Fibroblast of mammary gland (primary cell): ENCODE data around the gene LYPD5.
A peak's percentile ranks its signal among the peaks of the same experiment; 100 is the strongest.

Source experiments
- DNase-seq: peaks from one replicate; pipeline ENCODE4 v3.0.0-alpha.2; 2010; ENCODE audit warnings: low read depth
- H3K4me3 ChIP-seq: 2 replicates; pipeline ENCODE4 v1.5.1; 2011; ENCODE audit warnings: low read depth, mild to moderate bottlenecking, low read length, moderate library complexity; ENCODE audit not compliant: control insufficient read depth
- CTCF ChIP-seq: conservative IDR thresholded peaks from 2 replicates; pipeline ENCODE4 v1.5.1; 2011; ENCODE audit warnings: low read depth, low read length, inconsistent platforms; ENCODE audit not compliant: control insufficient read depth, insufficient read depth

LYPD5 gene

GRCh38 chr19:43804432-43804831 is 2.2 kb upstream of the LYPD5 start:
- no peak for DNase-seq
- TF ChIP-seq CTCF: no peak
- H3K4me3 ChIP-seq: no peak overlapping the region

- no peak overlapping the region for H3K4me3 ChIP-seq
- no peak for TF ChIP-seq CTCF
- no peak for DNase-seq
Measured at GRCh38 chr19:43799502-43800142, 2.6 kb downstream of the LYPD5 start.

- TF ChIP-seq CTCF: no peak
- no peak for DNase-seq
- peak overlapping the region; percentile 40 for H3K4me3 ChIP-seq
Measured at GRCh38 chr19:43798546-43799409, 3.5 kb downstream of the LYPD5 start.

GRCh38 chr19:43798026-43798545 is 4.2 kb downstream of the LYPD5 start:
- peak overlapping the region; percentile 40 for H3K4me3 ChIP-seq
- DNase-seq: no peak
- TF ChIP-seq CTCF: no peak

- no peak for TF ChIP-seq CTCF
- no peak overlapping the region for H3K4me3 ChIP-seq
Measured at GRCh38 chr19:43797556-43797955, 4.7 kb downstream of the LYPD5 start.

GRCh38 chr19:43797118-43797517 is 5.1 kb downstream of the LYPD5 start:
- TF ChIP-seq CTCF: no peak
- no peak for DNase-seq

More at GRCh38 chr19:43797556-43797955, 4.7 kb downstream of the LYPD5 start:
- no peak for DNase-seq

More at GRCh38 chr19:43797118-43797517, 5.1 kb downstream of the LYPD5 start:
- H3K4me3 ChIP-seq: no peak overlapping the region
